HepG2 (cell line): Measurements from ENCODE around the gene SLC16A6. TPM values are rescaled to one million over a fixed set of nuclear protein-coding genes. Genes with fewer than 3 reads are reported as not detected.

Experiments
- AGO1 ChIP-seq: fragments of 200-400 bp; formaldehyde crosslinking; IDR thresholded peaks from 2 replicates; pipeline ENCODE4 v1.6.1; 2017; ENCODE audit warnings: mild to moderate bottlenecking, low read depth, low read length, moderate library complexity; ENCODE audit not compliant: poor library complexity, severe bottlenecking
- ARNT ChIP-seq: fragments of 450-650 bp; IDR thresholded peaks from 2 replicates; pipeline ENCODE4 v1.6.1; 2017
- CCAR2 ChIP-seq: fragments of 200-400 bp; formaldehyde crosslinking; optimal IDR thresholded peaks from 2 replicates; pipeline ENCODE3; 2018; ENCODE audit warnings: low read depth, mild to moderate bottlenecking, low read length, moderate library complexity
- FOSL1 ChIP-seq: sonication (generic); formaldehyde crosslinking; IDR thresholded peaks from 2 replicates; pipeline ENCODE4 v1.9.0; 2021; ENCODE audit warnings: missing genetic modification reagents, borderline replicate concordance
- FOXC1 ChIP-seq: sonication (generic); formaldehyde crosslinking; IDR thresholded peaks from 2 replicates; pipeline ENCODE4 v1.8.0; 2022; ENCODE audit warnings: mild to moderate bottlenecking, missing genetic modification reagents, borderline replicate concordance
- FOXK1 ChIP-seq: sonication (generic); formaldehyde crosslinking; IDR thresholded peaks from 2 replicates; pipeline ENCODE4 v1.4.0; 2020; ENCODE audit warnings: low read depth, missing genetic modification reagents, borderline replicate concordance
- GMEB1 ChIP-seq: sonication (generic); formaldehyde crosslinking; IDR thresholded peaks from 2 replicates; pipeline ENCODE4 v1.5.1; 2020; ENCODE audit warnings: missing genetic modification reagents, mild to moderate bottlenecking, borderline replicate concordance
- ISL2 ChIP-seq: sonication (generic); formaldehyde crosslinking; IDR thresholded peaks from 2 replicates; pipeline ENCODE4 v1.5.0; 2020; ENCODE audit warnings: missing genetic modification reagents
- MIER2 ChIP-seq: IDR thresholded peaks from 2 replicates; pipeline ENCODE4 v1.6.1; 2016; ENCODE audit warnings: missing biosample characterization, missing genetic modification reagents
- NFYB ChIP-seq: sonication (generic); formaldehyde crosslinking; IDR thresholded peaks from 2 replicates; pipeline ENCODE4 v1.4.0; 2020; ENCODE audit warnings: missing genetic modification reagents
- PTBP1 ChIP-seq: fragments of 200-400 bp; formaldehyde crosslinking; IDR thresholded peaks from 2 replicates; pipeline ENCODE4 v1.6.1; 2018; ENCODE audit warnings: low read length, low read depth; ENCODE audit not compliant: poor library complexity, severe bottlenecking
- RNF219 ChIP-seq: sonication (generic); formaldehyde crosslinking; IDR thresholded peaks from 2 replicates; pipeline ENCODE4 v1.5.0; 2020; ENCODE audit warnings: mild to moderate bottlenecking, missing genetic modification reagents
- TBP ChIP-seq: sonication (generic); formaldehyde crosslinking; IDR thresholded peaks from 2 replicates; pipeline ENCODE4 v1.5.0; 2020; ENCODE audit warnings: missing genetic modification reagents
- THAP8 ChIP-seq: sonication (generic); formaldehyde crosslinking; IDR thresholded peaks from 2 replicates; pipeline ENCODE4 v1.5.1; 2020; ENCODE audit warnings: missing genetic modification reagents, mild to moderate bottlenecking, borderline replicate concordance
- ZNF10 ChIP-seq: sonication (generic); formaldehyde crosslinking; IDR thresholded peaks from 2 replicates; pipeline ENCODE4 v1.4.0; 2020; ENCODE audit warnings: mild to moderate bottlenecking, low read depth, missing genetic modification reagents, borderline replicate concordance
- ZNF12 ChIP-seq: sonication (generic); formaldehyde crosslinking; IDR thresholded peaks from 2 replicates; pipeline ENCODE4 v1.5.0; 2020; ENCODE audit warnings: missing genetic modification reagents
- ZNF143 ChIP-seq: sonication (generic); formaldehyde crosslinking; IDR thresholded peaks from 2 replicates; pipeline ENCODE4 v1.4.0; 2020; ENCODE audit warnings: missing genetic modification reagents
- ZNF333 ChIP-seq: sonication (generic); formaldehyde crosslinking; IDR thresholded peaks from 2 replicates; pipeline ENCODE4 v1.4.0; 2020; ENCODE audit warnings: mild to moderate bottlenecking, missing genetic modification reagents, borderline replicate concordance
- ZNF431 ChIP-seq: sonication (generic); formaldehyde crosslinking; IDR thresholded peaks from 2 replicates; pipeline ENCODE4 v1.9.0; 2022; ENCODE audit warnings: missing genetic modification reagents, low read depth, mild to moderate bottlenecking, borderline replicate concordance
- ZNF672 ChIP-seq: sonication (generic); formaldehyde crosslinking; IDR thresholded peaks from 2 replicates; pipeline ENCODE4 v1.8.1; 2022; ENCODE audit warnings: missing genetic modification reagents
- ZNF816 ChIP-seq: sonication (generic); formaldehyde crosslinking; IDR thresholded peaks from 2 replicates; pipeline ENCODE4 v1.8.0; 2022; ENCODE audit warnings: missing genetic modification reagents, mild to moderate bottlenecking, borderline replicate concordance
- polyA plus RNA-seq, 8 experiments: library from polyadenylated mRNA; depleted of rRNA in 3 of 8; stranded (reverse) in 7 of 8; unstranded in 1 of 8; fragments of >200 nt; fragmentation: Illumina TruSeq in 4 of 8; extraction: Trizol in 4 of 8; gene quantifications; 2 replicates each; pipeline versions ENCODE4 v1.2.1 to v1.2.3, GENCODE V29; 2011 to 2016; ENCODE audit warnings: low read depth in 4 of 8, missing spikeins in 1 of 8, mixed read lengths in 1 of 8; ENCODE audit not compliant: insufficient read depth in 1 of 8
- total RNA-seq, 5 experiments: library from RNA; depleted of rRNA; stranded (reverse); fragments of >200 nt; fragmentation: Illumina TruSeq; extraction: Trizol; gene quantifications; 2 replicates each; pipeline ENCODE4 v1.2.3, GENCODE V29; 2016; ENCODE audit warnings: low read depth in 1 of 5
- TF ChIP-seq, protein P1 (sequence below): sonication (generic); formaldehyde crosslinking; IDR thresholded peaks from 2 replicates; pipeline ENCODE4 v1.4.0; 2020; ENCODE audit warnings: missing genetic modification reagents, borderline replicate concordance

Gene SLC16A6
- total and polyA plus RNA-seq, 2 of the 13 experiments (the other 11 are each of a cell fraction or from before 2014, with no cell fraction given): 1.1 to 44.7 TPM

DNA sequence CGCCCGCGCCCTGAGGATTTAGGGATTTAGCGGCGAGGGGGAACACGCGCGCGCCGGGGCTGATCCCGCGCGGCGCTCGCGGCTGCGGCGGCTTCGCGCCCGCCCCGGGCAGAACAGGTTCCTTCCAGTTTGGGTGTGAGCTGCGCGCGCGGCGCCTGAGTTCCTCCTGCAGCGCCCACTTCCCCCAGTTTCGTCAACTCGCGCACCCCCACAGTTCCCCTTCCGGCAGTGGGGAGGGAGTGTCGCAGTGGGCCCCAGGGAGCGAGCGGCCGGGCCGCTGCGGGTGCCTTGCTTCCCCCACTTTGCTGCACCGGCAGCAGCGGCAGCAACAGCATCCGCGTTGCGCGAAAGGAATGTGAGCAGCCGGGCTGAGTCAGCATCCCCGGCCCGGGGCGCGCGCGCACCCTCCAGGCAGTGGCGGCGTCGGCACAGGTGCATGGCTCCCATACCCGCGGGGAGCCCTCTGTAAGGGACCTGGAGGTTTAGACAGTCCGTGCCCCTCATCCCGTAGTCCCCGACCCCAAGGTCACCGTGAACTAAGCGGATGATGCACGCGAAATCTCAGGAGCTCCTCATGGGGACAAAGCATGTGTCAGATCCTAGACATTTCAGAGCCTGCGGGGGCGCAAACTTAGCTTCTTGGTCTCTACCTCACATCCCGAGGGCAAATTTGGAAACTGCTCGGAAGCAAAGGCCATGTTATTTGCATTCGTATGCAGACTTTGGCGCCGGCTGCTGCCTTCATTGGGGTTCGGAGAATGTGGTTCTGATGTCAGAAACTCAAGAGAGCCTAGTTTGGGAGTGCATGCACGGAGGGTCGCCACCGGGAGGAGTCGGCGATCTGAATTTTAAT lies 1.1 kb upstream of the SLC16A6 start (continued):
- TF ChIP-seq FOXC1 (CRISPR knock-in tag): peak; percentile 15; the same call in 1 of the 2 replicates
- TF ChIP-seq NFYB (CRISPR knock-in tag): 0 out of 2 replicates have a peak, but pooled peaks have one; percentile 9
- TF ChIP-seq, protein P1, sequence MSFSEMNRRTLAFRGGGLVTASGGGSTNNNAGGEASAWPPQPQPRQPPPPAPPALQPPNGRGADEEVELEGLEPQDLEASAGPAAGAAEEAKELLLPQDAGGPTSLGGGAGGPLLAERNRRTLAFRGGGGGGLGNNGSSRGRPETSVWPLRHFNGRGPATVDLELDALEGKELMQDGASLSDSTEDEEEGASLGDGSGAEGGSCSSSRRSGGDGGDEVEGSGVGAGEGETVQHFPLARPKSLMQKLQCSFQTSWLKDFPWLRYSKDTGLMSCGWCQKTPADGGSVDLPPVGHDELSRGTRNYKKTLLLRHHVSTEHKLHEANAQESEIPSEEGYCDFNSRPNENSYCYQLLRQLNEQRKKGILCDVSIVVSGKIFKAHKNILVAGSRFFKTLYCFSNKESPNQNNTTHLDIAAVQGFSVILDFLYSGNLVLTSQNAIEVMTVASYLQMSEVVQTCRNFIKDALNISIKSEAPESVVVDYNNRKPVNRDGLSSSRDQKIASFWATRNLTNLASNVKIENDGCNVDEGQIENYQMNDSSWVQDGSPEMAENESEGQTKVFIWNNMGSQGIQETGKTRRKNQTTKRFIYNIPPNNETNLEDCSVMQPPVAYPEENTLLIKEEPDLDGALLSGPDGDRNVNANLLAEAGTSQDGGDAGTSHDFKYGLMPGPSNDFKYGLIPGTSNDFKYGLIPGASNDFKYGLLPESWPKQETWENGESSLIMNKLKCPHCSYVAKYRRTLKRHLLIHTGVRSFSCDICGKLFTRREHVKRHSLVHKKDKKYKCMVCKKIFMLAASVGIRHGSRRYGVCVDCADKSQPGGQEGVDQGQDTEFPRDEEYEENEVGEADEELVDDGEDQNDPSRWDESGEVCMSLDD: no peak; the same call in 1 of the 2 replicates
- no peak for TF ChIP-seq ZNF10 (CRISPR knock-in tag)
- no peak for TF ChIP-seq ISL2
- TF ChIP-seq AGO1: peak; percentile 35
- 0 out of 2 replicates have a peak, but pooled peaks have one; percentile 76 for TF ChIP-seq ZNF816 (CRISPR knock-in tag)
- no peak for TF ChIP-seq ZNF333 (CRISPR knock-in tag)
- no peak for TF ChIP-seq FOSL1 (CRISPR knock-in tag)
- TF ChIP-seq TBP (CRISPR knock-in tag): peak; percentile 22; the same call in 1 of the 2 replicates
- 0 out of 2 replicates have a peak, but pooled peaks have one; percentile 12 for TF ChIP-seq GMEB1 (CRISPR knock-in tag)
- peak; percentile 92 for TF ChIP-seq PTBP1
- no peak for TF ChIP-seq ZNF143
- TF ChIP-seq MIER2 (CRISPR knock-in tag): no peak
- no peak for TF ChIP-seq RNF219 (CRISPR knock-in tag)
- TF ChIP-seq ZNF672 (CRISPR knock-in tag): no peak
- TF ChIP-seq THAP8 (CRISPR knock-in tag): no peak
- TF ChIP-seq ZNF431 (CRISPR knock-in tag): no peak
- TF ChIP-seq FOXK1: peak; percentile 52; the same call in 1 of the 2 replicates
- 0 out of 2 replicates have a peak, but pooled peaks have one; percentile 36 for TF ChIP-seq ZNF12 (CRISPR knock-in tag)
- no peak for TF ChIP-seq CCAR2
- TF ChIP-seq ARNT: no peak
